Heart left ventricle (tissue), 16 donors: ENCODE data around the gene FABP1. TPM values are rescaled to one million over a fixed set of nuclear protein-coding genes. Genes with fewer than 3 reads are reported as not detected.

Experiments used
- ATAC-seq, 4 donors: fragments of 200-7000 bp; cut with Tn5 transposase; one replicate each; pipeline ENCODE4 v1.9.1; 2020 to 2022; ENCODE audit warnings: moderate library complexity in 4 of 4, mild to moderate bottlenecking in 3 of 4, moderate number of reproducible peaks in 1 of 4
- DNase-seq, 5 donors: peaks; one replicate each; pipeline ENCODE4 v3.0.0-alpha.2; 2020
- H3K27ac ChIP-seq, 12 donors: fragments of 200-600 bp; sonication (generic) in 4 of 12; one replicate each; pipeline versions ENCODE4 v1.5.0 to v1.8.0; 2016 to 2022; ENCODE audit warnings: mild to moderate bottlenecking in 2 of 12
- H3K27me3 ChIP-seq, 9 donors: fragments of 200-600 bp; sonication (generic) in 2 of 9; one replicate each; pipeline versions ENCODE4 v1.5.1 to v1.8.0; 2016 to 2022; ENCODE audit warnings: mild to moderate bottlenecking in 3 of 9
- H3K36me3 ChIP-seq, 9 donors: fragments of 200-600 bp; sonication (generic) in 2 of 9; one replicate each; pipeline versions ENCODE4 v1.5.0 to v1.8.0; 2018 to 2022; ENCODE audit warnings: mild to moderate bottlenecking in 2 of 9
- H3K4me1 ChIP-seq, 12 donors: fragments of 200-600 bp; sonication (generic) in 4 of 12; one replicate each; pipeline versions ENCODE4 v1.5.0 to v1.8.0; 2016 to 2022; ENCODE audit warnings: mild to moderate bottlenecking in 3 of 12
- H3K4me3 ChIP-seq, 12 donors: fragments of 200-600 bp; sonication (generic) in 4 of 12; one replicate each; pipeline versions ENCODE4 v1.5.0 to v1.8.0; 2017 to 2022; ENCODE audit warnings: mild to moderate bottlenecking in 9 of 12, moderate library complexity in 4 of 12
- H3K9me3 ChIP-seq, 12 donors: fragments of 200-600 bp; sonication (generic) in 4 of 12; one replicate each; pipeline versions ENCODE4 v1.5.0 to v1.8.0; 2016 to 2022; ENCODE audit warnings: mild to moderate bottlenecking in 1 of 12
- POLR2A ChIP-seq, 2 donors: fragments of 450-650 bp; IDR thresholded peaks; one replicate each; pipeline ENCODE4 v1.6.1; 2017; ENCODE audit warnings: antibody characterized with exemption in 2 of 2, mild to moderate bottlenecking in 2 of 2, moderate library complexity in 2 of 2
- WGBS, 4 donors: extraction: QIAGEN DNeasy Blood & Tissue Kit in 2 of 4; methylation state at CpG; one replicate each; pipeline versions ENCODE4 v1.1.5 to v1.1.7; 2013 to 2018; 5-methylcytosine and 5-hydroxymethylcytosine counted together
- intact Hi-C, 10 donors: fragments of 100-400 bp; cut with DNase I; formaldehyde crosslinking; loops; one replicate each; pipeline versions ENCODE4 v1.11.1 to v1.14.2; 2022
- polyA plus RNA-seq, 2 donors: library from polyadenylated mRNA; stranded (reverse); fragments of 200-250 nt; gene quantifications; one replicate each; pipeline ENCODE4 v1.2.3, GENCODE V29; 2013
- total RNA-seq, 9 donors: library from RNA; depleted of rRNA in 2 of 9; stranded (reverse); fragments of >200 nt in 2 of 9; fragmentation: NEBNext Ultra II Directional in 3 of 9; extraction: Animal tissue kit (Norgen Biotek cat#: 25700) in 3 of 9; gene quantifications; one replicate each; pipeline versions ENCODE4 v1.1.0 to v1.2.4, GENCODE V29; 2016 to 2023
- TF ChIP-seq, protein P1 (sequence below), 12 donors: fragments of 200-600 bp; sonication (generic) in 4 of 12; IDR thresholded peaks; one replicate each; pipeline versions ENCODE4 v1.5.0 to v1.8.0; 2018 to 2022; ENCODE audit warnings: antibody characterized with exemption in 12 of 12, mild to moderate bottlenecking in 5 of 12
- donor health status: ischemic (EF 13 %, LVEDD 7.1; RV severe dilation, severe dysfunction).
- donor health status: healthy with polysubstance abuse.
- donor health status: DM: no; HTN: yes; CAD: no.
- donor health status: DM: no; HTN: no; CAD: no.
- donor health status: ischemic (EF 25% LVEDD 6.9; RV normal size, moderate dysfunction).
- donor health status: ischemic (EF 25% LVEDD 5.7; RV mildly dilated, moderate dysfunction).
- donor health status: healthy.
- donor health status: DM: yes; HTN: yes; CAD: no.
- donor health status: ischemic (EF 35%, LVEDD 5.7; RV mildly dilated, moderate dysfunction).
- donor health status: nonischemic (EF 11% LVEDD 7.7; RV severe dilation, severe dysfunction).
- donor health status: DM: yes; HTN: yes; CAD: no.
- donor health status: PGD.
- donor health status: ischemic (EF 29% LVEDD 5.4; RV normal size, mild dysfunction).
- donor health status: nonischemic (EF 23%, LVEDD 6.1; RV moderate dilation, normal function).

Gene FABP1
- total and polyA plus RNA-seq, 11 donors, result 0.99 to 1.2 TPM; not detected in 9

GRCh38 chr2:88171966-88172365 lies 44.1 kb upstream of the FABP1 start:
- no peak for DNase-seq
- intact Hi-C loops, result no loop called here
- Histone ChIP-seq H3K27ac (peak overlapping the region in 1 of 12 donors; percentile 91), H3K4me3 (no peak overlapping the region), H3K4me1 (peaks cover 0 to 27% (median 8%) of the 10 kb centered on the region in 12 donors), H3K27me3 (no peaks in the 10 kb centered on the region), H3K9me3 (peaks cover 0 to 8% (median 0%) of the 10 kb centered on the region in 12 donors), H3K36me3 (no peaks in the 10 kb centered on the region)
- ATAC-seq, result no peak
- 90 to 100% (median 98%) methylated on average over 1 of the region's 1 CpG for WGBS, 4 donors
- TF ChIP-seq, protein P1, sequence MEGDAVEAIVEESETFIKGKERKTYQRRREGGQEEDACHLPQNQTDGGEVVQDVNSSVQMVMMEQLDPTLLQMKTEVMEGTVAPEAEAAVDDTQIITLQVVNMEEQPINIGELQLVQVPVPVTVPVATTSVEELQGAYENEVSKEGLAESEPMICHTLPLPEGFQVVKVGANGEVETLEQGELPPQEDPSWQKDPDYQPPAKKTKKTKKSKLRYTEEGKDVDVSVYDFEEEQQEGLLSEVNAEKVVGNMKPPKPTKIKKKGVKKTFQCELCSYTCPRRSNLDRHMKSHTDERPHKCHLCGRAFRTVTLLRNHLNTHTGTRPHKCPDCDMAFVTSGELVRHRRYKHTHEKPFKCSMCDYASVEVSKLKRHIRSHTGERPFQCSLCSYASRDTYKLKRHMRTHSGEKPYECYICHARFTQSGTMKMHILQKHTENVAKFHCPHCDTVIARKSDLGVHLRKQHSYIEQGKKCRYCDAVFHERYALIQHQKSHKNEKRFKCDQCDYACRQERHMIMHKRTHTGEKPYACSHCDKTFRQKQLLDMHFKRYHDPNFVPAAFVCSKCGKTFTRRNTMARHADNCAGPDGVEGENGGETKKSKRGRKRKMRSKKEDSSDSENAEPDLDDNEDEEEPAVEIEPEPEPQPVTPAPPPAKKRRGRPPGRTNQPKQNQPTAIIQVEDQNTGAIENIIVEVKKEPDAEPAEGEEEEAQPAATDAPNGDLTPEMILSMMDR (IDR thresholded peaks at IDR 0.05), result no peak
- no peak for TF ChIP-seq POLR2A (IDR thresholded peaks at IDR 0.05)

DNA sequence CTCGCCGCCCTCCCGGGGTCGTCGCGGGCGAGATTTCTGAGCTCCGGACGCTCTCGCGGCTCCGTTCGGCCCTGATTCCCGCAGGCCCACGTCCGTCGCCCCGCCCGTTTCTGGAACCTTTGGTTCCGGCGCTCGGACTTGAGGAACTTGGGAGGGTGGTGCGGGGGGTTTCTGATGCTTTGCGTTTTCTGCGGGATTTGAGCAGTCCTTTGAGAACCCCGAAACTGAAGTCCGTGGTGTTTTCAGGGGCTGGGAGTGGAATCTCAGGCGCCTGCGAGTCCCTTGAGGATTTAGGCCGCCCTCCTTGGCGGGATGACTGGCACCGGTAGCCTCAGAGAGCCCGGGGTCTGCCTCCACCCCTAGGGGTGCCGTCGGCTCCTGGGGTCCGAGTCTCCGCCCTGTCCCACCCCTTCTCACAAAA lies 42.6 kb upstream of the FABP1 start:
- peak overlapping the region in 11 of 12 donors; percentile 40 to 91 (median 83) for H3K27ac ChIP-seq
- peaks cover 0 to 20% (median 5%) of the 10 kb centered on the region in 12 donors for H3K4me1 ChIP-seq
- intact Hi-C loops, result no loop called here
- H3K27me3 ChIP-seq, result no peaks in the 10 kb centered on the region
- H3K4me3 ChIP-seq, result peak overlapping the region; percentile 37 to 81 (median 67)
- H3K9me3 ChIP-seq, result peaks cover 0 to 8% (median 0%) of the 10 kb centered on the region in 12 donors
- no peak for TF ChIP-seq POLR2A (IDR thresholded peaks at IDR 0.05)
- TF ChIP-seq, protein P1 (IDR thresholded peaks at IDR 0.05), result peak in 1 of 12 donors; percentile 2
- DNase-seq (peak in 1 of 5 donors; percentile 53), ATAC-seq (peak in 3 of 4 donors; percentile 29 to 54 (median 41))
- WGBS, 4 donors, result 1 to 5% (median 2%) methylated on average over 9 to 37 of the region's 37 CpGs
- no peaks in the 10 kb centered on the region for H3K36me3 ChIP-seq

DNA sequence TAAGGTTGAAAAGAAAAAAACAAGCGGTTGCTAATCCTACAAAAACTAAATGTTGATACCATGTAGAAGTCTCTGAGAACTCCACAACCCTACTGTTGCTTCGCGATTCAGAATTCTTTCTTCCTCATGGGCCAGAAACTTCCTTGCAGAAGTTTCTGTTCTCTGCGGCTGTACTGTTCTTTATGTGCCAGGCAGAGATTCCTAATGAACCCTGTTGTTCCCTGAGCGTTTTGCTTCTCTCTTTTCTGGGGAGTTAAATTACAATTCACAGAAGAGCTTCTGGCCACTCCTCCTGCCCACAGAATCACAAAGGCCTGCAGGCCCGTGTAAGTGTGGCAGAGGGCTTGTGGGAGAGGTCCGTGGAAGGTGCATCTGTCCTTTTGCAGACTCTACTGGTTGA lies 40.5 kb upstream of the FABP1 start:
- peak overlapping the region in 1 of 12 donors; percentile 91 for H3K27ac ChIP-seq
- ATAC-seq, result no peak
- intact Hi-C loops, result no loop called here
- peaks cover 0 to 25% (median 5%) of the 10 kb centered on the region in 12 donors for H3K4me1 ChIP-seq
- no peaks in the 10 kb centered on the region for H3K27me3 ChIP-seq
- no peak for TF ChIP-seq POLR2A (IDR thresholded peaks at IDR 0.05)
- TF ChIP-seq, protein P1 (IDR thresholded peaks at IDR 0.05), result no peak
- H3K4me3 ChIP-seq, result no peak overlapping the region
- no peak for DNase-seq
- peaks cover 0 to 8% (median 0%) of the 10 kb centered on the region in 12 donors for H3K9me3 ChIP-seq
- WGBS, 4 donors, result 80 to 84% (median 83%) methylated on average over 7 of the region's 7 CpGs
- no peaks in the 10 kb centered on the region for H3K36me3 ChIP-seq

GRCh38 chr2:88167740-88168139 lies 39.9 kb upstream of the FABP1 start:
- intact Hi-C loops, result no loop called here
- DNase-seq, result no peak
- TF ChIP-seq, protein P1 (IDR thresholded peaks at IDR 0.05), result no peak
- no peak for TF ChIP-seq POLR2A (IDR thresholded peaks at IDR 0.05)
- H3K36me3 ChIP-seq, result no peaks in the 10 kb centered on the region
- peak overlapping the region in 1 of 12 donors; percentile 91 for H3K27ac ChIP-seq
- peaks cover 0 to 25% (median 5%) of the 10 kb centered on the region in 12 donors for H3K4me1 ChIP-seq
- ATAC-seq, result no peak
- 85 to 93% (median 90%) methylated on average over 2 of the region's 2 CpGs for WGBS, 4 donors
- no peaks in the 10 kb centered on the region for H3K27me3 ChIP-seq
- peaks cover 0 to 8% (median 0%) of the 10 kb centered on the region in 12 donors for H3K9me3 ChIP-seq
- H3K4me3 ChIP-seq, result no peak overlapping the region
